Measurements from ENCODE around the gene HSD17B12. TPM values are rescaled to one million over a fixed set of nuclear protein-coding genes. Genes with fewer than 3 reads are reported as not detected.

The HSD17B12 gene
- total RNA-seq, 1 donor from 2014 or later: 84.9 TPM

GRCh38 chr11:43842021-43842420 is 161.5 kb downstream of the HSD17B12 start:
- DNase-seq (ENCODE audit: low spot score, unreplicated experiment): no peak
- TF ChIP-seq CTCF (IDR thresholded peaks at IDR 0.05; ENCODE audit: unreplicated experiment): no peak
- no peaks in the 10 kb centered on the region for H3K27me3 Mint-ChIP-seq
- H3K4me3 Mint-ChIP-seq (ENCODE audit: low read depth): no peak overlapping the region
- peak overlapping the region; percentile 45 for H3K27ac Mint-ChIP-seq
- H3K36me3 Mint-ChIP-seq (ENCODE audit: insufficient read depth): peaks cover 21% of the 10 kb centered on the region
- no peaks in the 10 kb centered on the region for H3K4me1 Mint-ChIP-seq (ENCODE audit: low read depth)
- no peaks in the 10 kb centered on the region for H3K9me3 Mint-ChIP-seq (ENCODE audit: low read depth)

GRCh38 chr11:43845816-43846215 is 165.3 kb downstream of the HSD17B12 start:
- no peak overlapping the region for H3K27ac Mint-ChIP-seq
- H3K4me1 Mint-ChIP-seq (ENCODE audit: low read depth): no peaks in the 10 kb centered on the region

DNA sequence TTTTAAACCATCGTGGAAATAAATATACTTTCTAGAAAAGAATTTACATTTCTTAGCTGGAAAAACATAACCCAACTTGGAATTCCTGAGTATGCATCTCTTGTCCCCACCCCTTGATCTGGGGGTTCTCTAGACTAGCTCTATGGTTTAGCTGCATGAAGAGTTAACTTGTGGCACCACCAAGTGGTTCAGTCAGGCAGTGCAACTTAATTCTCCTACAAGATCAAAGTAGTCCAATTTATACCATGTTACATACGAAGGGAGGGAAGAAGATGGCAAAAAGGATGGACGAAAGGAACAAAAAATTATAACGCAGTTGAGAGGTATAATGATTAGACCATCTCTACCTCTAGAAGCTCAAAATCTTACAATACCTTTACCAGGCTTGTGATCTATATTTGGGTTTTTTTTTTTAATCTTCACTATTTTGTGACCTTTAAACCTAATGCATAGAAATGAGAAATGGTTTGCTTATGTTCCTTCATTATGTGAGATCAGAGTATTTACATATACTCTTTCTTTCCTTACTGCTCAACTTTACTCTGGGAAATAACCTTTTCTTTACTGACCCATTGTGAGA is 171.6 kb downstream of the HSD17B12 start:
- Mint-ChIP-seq H3K4me3 (ENCODE audit: low read depth) (no peak overlapping the region), H3K9me3 (ENCODE audit: low read depth) (no peaks in the 10 kb centered on the region), H3K27me3 (no peaks in the 10 kb centered on the region), H3K36me3 (ENCODE audit: insufficient read depth) (peaks cover 6% of the 10 kb centered on the region), H3K27ac (no peak overlapping the region), H3K4me1 (ENCODE audit: low read depth) (no peaks in the 10 kb centered on the region)
- peak; percentile 47 for DNase-seq (ENCODE audit: low spot score, unreplicated experiment)
- TF ChIP-seq CTCF (IDR thresholded peaks at IDR 0.05; ENCODE audit: unreplicated experiment): peak; percentile 79

More at GRCh38 chr11:43845816-43846215, 165.3 kb downstream of the HSD17B12 start:
- no peak for DNase-seq (ENCODE audit: low spot score, unreplicated experiment)
- TF ChIP-seq CTCF (IDR thresholded peaks at IDR 0.05; ENCODE audit: unreplicated experiment): no peak
- Mint-ChIP-seq H3K36me3 (ENCODE audit: insufficient read depth) (peaks cover 10% of the 10 kb centered on the region), H3K27me3 (no peaks in the 10 kb centered on the region), H3K4me3 (ENCODE audit: low read depth) (no peak overlapping the region), H3K9me3 (ENCODE audit: low read depth) (no peaks in the 10 kb centered on the region)

DNA sequence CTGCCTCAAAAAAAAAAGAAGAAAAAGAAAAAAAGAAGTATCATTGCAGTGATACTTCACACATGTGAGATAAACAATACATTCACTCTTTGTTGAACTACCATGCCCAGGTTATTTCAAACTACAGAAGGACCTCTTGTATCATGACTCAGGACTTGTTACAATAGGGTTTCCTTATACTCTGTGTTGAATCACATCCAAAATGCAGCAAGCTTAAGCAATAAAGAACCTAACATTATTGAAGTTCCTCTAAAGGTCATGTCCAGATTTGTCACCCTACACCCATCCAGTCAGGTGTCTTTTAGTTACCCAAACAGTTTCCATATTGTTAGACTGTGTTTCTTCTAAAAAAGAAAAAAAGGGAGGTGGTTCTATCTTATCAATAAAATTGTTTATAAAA is 173.2 kb downstream of the HSD17B12 start:
- Mint-ChIP-seq H3K27me3 (no peaks in the 10 kb centered on the region), H3K4me3 (ENCODE audit: low read depth) (no peak overlapping the region), H3K27ac (no peak overlapping the region), H3K4me1 (ENCODE audit: low read depth) (no peaks in the 10 kb centered on the region), H3K36me3 (ENCODE audit: insufficient read depth) (peaks cover 6% of the 10 kb centered on the region), H3K9me3 (ENCODE audit: low read depth) (no peaks in the 10 kb centered on the region)
- TF ChIP-seq CTCF (IDR thresholded peaks at IDR 0.05; ENCODE audit: unreplicated experiment): no peak
- DNase-seq (ENCODE audit: low spot score, unreplicated experiment): no peak

DNA sequence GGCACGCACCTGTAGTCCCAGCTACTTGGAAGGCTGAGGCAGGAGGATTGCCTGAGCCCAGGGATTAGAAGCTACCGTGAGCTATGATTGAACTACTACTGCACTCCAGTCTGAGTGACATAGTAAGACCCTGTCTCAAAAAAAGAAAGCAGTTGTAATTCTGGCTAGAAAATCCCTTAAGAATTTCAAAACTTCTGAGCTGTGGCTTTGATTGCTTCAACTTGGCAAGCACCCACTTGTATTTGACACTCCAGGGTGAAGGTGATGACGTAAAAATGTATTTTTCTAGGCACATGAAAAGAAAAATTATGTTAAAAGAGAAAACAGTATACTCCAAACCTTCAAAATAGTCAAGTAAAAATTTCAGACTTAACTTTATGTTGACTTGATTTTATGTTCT is 176.5 kb downstream of the HSD17B12 start:
- no peak overlapping the region for H3K27ac Mint-ChIP-seq
- no peak for DNase-seq (ENCODE audit: low spot score, unreplicated experiment)
- H3K4me3 Mint-ChIP-seq (ENCODE audit: low read depth): no peak overlapping the region
- peaks cover 14% of the 10 kb centered on the region for H3K36me3 Mint-ChIP-seq (ENCODE audit: insufficient read depth)
- TF ChIP-seq CTCF (IDR thresholded peaks at IDR 0.05; ENCODE audit: unreplicated experiment): no peak
- no peaks in the 10 kb centered on the region for H3K27me3 Mint-ChIP-seq
- no peaks in the 10 kb centered on the region for H3K4me1 Mint-ChIP-seq (ENCODE audit: low read depth)
- H3K9me3 Mint-ChIP-seq (ENCODE audit: low read depth): peaks cover 11% of the 10 kb centered on the region

Data from progenitor cell of endocrine pancreas (in vitro differentiated cells).